GM18519 (cell line): ENCODE results near the gene CASZ1.

Experiments
- ATAC-seq: cut with Tn5 transposase; IDR thresholded peaks from one replicate; pipeline ENCODE4 v1.9.1; 2021; ENCODE audit warnings: mild to moderate bottlenecking, moderate library complexity; ENCODE audit not compliant: unreplicated experiment, low FRiP score

The CASZ1 gene, protein sequence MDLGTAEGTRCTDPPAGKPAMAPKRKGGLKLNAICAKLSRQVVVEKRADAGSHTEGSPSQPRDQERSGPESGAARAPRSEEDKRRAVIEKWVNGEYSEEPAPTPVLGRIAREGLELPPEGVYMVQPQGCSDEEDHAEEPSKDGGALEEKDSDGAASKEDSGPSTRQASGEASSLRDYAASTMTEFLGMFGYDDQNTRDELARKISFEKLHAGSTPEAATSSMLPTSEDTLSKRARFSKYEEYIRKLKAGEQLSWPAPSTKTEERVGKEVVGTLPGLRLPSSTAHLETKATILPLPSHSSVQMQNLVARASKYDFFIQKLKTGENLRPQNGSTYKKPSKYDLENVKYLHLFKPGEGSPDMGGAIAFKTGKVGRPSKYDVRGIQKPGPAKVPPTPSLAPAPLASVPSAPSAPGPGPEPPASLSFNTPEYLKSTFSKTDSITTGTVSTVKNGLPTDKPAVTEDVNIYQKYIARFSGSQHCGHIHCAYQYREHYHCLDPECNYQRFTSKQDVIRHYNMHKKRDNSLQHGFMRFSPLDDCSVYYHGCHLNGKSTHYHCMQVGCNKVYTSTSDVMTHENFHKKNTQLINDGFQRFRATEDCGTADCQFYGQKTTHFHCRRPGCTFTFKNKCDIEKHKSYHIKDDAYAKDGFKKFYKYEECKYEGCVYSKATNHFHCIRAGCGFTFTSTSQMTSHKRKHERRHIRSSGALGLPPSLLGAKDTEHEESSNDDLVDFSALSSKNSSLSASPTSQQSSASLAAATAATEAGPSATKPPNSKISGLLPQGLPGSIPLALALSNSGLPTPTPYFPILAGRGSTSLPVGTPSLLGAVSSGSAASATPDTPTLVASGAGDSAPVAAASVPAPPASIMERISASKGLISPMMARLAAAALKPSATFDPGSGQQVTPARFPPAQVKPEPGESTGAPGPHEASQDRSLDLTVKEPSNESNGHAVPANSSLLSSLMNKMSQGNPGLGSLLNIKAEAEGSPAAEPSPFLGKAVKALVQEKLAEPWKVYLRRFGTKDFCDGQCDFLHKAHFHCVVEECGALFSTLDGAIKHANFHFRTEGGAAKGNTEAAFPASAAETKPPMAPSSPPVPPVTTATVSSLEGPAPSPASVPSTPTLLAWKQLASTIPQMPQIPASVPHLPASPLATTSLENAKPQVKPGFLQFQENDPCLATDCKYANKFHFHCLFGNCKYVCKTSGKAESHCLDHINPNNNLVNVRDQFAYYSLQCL (N-terminal part only)

DNA sequence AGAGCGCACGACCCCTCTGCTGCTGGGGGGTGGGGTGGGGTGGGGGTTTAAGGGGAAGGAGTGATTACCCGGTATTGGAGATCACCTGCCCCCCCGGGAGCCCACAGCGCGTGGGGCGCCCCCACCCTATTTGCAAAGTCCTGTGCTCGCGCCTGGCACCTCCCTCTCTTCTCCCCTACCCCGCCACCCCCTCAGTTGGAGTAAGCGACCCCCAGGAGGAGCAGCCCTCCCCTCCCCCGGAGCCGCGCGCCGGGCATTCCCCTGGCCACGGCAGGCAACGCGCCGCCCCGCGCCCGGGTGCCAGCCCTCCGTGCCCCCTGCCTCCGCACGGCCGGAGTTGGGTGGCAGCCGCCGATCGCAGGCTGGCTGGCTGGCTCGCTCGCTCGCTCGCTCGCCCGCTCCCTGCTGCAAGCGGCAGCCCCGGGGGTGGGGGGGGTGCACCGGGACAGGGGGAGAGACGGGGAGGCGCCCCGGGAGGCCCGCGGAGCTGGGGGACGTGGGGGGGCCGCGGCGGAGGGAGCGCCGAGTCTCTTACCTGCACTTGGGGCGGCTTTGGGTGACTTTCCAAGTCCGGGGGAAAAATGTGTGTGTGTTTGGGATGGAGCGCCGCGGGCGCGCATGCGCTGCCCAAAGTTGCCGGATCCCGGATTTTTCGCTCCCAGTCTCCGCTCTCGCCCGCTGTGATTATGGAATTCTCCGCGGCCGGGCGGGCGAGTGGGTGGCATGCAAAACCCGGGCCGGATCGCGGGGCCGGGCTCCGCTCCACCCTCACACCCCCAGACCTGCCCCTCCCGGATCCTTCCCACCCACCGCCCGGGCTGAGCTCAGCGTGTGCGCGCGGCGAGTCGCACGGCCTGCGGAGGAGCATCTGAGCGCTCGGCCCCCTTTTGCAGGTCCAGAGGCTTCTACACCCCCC is at the start of gene CASZ1:
CASZ1 (minus strand) TSS at position 618 of the 916 bp plus-strand sequence. CDS start 102,757 bp downstream, outside the sequence.
- ATAC-seq: no peak

DNA sequence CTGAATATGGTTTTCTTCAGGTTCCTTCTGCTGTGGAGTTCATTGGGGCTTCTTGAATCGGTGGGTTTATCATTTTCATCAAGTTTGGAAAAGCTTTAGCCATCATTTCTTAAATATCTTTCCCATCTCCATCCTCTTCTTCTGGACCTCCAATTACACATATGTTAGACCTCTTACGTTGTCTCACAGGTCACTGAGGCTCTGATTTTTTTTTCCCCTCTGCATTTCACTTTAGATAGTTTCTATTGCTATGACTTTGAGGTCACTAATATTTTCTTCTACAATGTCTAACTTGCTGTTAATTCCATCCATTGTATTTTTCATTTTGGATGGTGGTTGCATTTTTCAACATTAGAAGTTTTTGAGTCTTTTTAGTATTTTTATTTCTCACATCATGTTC is 47.3 kb upstream of the CASZ1 start:
- no peak for ATAC-seq

DNA sequence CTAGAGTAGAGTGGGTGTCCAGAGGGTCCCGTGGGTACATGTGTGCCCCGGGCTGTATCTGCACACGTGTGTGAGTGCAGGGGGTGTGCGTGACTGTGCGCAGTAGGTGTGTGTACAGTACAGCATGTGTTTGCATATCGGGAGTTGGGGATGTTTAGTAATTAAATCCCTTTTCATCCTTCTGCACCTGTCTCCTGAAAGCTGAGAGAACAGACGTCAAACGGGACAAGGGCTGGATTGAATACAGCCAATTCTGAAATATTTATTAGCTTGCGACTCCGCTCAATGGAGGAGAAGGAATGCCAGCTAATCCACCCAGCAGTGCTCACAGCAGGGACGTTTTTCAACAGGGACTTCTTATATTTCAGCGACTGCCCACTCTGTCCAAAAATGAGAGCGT is 44.7 kb upstream of the CASZ1 start:
- ATAC-seq: no peak

DNA sequence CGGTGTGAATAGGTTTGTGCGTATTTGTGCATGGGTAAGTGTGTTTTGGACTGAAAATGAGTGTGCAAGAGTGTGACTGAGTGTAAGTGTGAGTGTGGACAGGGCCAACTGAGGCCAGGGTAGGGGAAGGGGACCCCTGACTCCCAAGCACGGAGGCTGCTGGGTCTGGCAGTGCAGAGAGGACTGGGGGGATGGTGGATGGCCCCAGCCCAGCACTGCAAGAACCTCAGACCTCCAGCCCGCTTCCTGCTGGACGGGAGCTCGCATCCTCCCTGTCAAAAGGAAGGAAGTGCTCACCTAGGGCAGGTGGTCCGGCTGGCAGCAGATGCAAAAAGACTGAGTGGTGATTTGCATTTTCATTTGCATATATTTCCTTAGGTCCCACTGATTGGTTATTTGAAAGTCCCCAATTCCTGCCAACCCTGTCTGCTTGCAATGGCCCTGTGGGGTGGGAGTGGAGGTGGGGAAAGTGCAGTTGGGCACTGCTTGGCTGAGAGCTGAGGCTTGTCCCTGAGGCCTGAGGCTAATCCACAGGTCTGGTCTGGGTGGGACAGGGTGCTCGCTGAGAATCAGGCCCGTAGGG is 42.8 kb upstream of the CASZ1 start:
- no peak for ATAC-seq

DNA sequence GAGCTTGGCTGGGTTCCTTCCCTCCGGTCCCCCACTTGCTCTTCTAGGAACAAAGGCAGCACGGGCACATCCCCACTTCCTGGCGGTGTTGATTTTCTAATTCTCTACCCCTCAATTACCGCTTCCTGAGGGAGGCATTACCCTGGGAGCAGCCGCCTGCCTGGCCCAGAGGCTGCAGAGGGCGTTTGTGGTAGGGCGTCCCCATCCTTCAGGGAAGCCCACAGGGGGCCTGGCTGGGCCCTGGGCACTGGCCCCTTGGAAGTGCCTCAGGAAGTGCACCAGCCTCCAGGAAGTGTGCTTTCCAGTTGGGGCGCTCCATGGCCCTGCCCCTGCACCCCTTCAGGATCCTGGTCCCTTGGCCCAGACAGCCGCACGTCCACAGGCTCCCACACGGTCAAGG is 42.1 kb upstream of the CASZ1 start:
- ATAC-seq: no peak

DNA sequence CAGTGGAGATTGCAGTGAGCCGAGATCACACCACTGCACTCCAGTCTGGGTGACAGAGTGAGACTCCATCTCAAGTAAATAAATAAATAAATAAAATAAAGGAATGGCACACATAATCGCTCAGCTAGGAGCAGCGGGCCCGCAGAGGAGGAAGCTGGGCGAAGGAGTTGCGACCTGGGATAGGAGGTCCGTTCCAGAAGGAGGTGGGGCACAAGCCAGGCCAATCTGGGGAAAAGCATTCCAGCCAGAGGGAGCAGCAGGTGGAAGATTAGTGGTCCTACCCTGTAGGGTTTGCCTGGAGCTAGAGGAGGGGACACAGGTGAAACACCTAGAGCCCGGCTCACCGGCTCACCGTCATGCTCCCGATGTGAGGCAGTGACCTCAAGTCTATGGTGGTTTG is 40.3 kb upstream of the CASZ1 start:
- no peak for ATAC-seq

DNA sequence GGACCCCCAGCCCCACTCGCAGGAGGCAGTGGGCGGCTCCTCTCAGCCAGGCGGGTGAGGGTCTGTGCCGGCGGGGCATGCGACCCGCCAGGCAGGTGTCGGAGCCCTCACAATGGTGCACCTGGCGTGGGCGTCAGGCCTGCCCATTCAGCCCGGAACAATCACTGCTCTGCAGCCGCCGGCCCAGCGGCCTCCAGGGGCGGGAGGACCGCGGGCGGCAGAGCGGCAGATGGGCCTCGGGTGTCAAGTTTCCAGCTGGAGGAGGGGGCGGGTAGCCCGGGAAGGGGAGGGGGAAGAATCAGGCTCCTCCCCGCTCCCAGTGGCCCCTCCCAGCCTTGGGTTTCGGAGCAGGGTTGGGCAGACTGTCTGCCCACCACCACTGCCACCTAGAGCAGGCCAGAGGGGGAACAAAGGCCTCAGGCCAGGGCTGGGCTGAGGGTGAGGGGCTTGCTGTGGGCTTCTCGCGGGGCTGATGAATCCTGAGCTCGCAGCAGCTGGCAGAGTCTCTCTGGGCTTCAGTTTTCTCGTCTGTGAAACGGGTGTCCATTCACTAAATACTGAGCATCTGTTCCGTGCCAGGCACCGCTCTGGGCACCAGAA is 39.5 kb upstream of the CASZ1 start:
- no peak for ATAC-seq

DNA sequence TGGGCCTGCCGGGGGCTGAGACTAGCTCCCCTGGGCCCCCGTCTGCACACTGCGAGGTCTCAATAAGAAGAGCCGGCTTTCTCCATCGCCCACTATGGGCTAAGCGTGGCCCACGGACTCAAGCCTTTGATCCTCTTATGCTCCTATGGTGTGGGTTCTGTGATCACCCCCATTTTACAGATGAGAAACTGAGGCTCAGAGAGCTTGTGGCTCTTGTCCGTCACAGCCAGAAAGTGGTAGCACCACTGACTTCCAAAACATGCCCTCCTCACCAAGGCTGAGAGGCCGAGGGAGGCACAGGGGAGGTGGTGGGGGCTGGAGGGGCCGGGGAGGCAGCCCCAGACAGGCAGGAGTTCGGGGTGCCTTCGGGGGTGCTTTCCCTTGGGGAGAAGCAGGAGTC is 39.0 kb upstream of the CASZ1 start:
- ATAC-seq: no peak

DNA sequence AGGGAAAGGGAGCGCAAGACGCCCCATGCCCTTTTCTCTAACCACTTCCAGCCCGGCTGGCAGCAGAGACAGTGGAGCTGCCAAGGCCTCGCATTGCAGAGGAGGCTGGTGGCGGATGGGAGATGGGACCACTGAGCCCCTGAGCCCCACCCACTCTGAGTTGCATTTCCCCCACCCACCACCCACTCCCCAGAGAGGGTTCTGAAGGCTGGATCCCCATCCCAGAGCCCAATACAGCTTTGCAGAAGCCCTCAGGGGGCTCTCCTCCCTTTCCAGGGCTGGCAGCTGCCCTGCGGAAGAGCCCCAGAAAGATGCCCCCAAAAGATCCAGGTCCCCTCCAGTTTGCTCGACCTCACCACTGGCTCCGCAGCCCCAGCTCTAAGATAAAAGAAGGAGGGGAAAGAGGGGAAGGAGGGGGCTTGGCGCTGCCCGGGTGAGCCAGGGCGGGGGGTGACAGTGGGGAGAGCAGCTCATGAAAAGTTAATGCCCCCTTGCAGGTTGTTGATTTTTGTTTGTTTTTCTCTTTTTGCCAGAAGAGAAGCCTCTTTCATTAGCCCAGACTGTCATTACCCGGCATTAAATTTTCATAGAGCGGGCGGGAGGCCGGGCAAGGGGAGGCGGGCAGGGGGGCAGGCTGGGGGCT is 38.4 kb upstream of the CASZ1 start:
- ATAC-seq: no peak

DNA sequence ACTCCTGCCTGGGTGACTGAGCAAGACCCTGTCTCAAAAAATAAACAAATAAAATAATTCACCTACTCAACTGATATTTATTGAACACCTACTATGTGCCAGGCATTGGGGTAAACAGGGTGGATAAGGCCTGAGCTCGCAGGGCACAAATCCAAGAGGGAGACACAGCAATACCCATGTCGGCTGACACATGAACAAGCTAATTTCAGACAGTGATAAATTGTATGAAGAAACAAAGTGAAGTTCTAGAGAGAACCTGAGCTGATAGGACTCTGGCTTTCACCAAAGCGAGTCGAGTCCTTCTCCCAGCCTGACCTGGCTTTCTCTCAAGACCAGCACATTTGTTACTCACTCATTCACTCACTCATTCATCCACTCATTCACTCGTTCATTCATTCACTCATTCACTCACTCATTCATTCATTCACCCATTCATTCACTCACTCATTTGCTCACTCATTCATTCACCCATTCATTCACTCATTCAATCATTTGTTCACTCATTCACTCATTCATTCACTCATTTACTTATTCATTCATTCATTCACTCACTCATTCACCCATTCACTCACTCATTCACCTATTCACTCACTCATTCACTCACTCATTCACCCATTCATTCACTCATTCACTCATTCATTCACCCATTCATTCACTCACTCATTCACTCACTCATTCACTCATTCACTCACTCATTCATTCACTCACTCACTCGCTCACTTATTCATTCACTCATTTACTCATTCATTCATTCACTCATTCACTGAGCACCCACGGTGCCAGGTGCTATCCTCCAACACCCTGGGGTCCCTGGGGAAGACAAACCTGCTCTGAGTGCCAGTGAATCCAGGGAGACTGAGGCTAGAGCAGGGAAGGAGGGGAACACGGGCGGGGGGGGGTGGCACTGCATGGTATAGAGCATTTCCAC is 37.4 kb upstream of the CASZ1 start:
- no peak for ATAC-seq

DNA sequence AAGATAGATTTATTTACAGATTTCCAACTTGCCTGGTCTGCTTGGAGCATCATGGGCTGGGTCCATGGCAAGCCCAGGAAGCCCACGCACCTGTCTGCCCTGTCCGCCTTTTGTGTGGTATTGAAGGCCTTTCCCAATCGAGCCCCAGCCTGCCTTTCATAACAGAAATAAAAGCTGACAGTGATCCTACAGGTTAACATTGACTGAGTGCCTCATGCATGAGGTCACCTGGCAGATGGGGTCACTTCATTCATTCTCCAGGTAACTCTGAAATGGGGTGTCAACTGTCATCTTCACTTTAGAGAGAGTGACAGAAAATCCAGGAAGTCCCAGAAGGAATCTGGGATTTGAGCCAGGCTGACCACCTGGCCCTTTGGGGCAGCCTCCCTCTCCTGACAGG is 36.3 kb upstream of the CASZ1 start:
- ATAC-seq: no peak

DNA sequence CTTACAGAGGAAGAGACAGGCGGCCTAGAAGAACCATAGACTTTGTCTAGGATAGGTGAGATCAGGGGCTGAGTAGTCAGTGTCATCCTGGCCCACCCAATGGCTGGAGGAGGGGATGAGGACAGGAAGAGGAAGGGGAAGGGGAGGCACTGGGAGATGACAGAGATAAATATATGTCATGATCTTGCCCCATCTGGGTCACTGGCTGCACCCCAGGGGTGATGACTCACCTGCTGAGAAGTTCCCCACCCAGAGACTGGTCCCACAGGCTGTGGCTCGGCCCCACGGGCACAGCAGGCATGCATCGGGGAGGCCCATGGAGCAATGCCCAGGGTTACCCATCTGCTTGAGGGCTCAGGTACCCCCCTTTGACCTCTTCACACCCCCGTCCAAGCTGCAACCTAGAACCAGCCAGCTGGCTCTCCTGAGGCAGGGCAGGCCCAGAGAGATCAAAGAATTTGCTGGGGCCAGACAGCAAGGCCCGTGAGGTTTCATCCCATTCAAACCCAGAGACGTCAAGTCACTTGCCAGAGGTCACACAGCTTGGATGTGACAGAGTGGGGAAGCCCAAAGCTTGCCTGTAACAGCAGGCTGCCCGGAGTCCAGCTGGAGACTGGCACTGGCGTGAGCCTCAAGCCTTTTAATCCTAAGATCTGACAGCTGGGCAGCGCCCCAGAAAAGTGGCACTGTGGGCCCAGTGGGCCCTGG is 34.7 kb upstream of the CASZ1 start:
- ATAC-seq: no peak

DNA sequence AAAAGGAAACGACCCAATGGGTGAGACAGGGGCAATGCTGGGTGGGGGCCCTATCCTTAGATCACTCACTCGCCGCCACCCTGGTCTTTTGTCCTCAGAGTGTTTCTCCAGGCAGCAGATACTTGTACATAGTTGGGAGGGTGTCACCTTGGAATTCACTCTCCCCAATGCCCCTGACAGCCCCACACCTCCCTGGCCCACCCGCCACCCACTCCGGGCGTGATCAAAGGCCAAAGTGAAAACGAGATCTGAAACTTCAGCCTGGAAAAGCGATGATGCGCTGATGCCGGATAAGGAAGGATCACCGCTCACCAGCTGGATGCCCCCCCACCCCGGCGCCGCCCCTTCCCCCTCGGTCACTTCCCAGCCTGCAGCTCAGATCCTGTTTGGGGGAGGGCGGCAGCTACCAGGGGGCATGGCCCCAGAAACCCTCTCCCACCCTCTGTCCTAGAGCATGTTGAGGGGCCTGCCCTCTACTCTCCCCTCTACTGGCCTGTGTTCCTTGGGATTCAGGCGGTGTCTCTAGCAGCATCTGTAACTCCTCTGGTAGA is 33.6 kb upstream of the CASZ1 start:
- no peak for ATAC-seq

DNA sequence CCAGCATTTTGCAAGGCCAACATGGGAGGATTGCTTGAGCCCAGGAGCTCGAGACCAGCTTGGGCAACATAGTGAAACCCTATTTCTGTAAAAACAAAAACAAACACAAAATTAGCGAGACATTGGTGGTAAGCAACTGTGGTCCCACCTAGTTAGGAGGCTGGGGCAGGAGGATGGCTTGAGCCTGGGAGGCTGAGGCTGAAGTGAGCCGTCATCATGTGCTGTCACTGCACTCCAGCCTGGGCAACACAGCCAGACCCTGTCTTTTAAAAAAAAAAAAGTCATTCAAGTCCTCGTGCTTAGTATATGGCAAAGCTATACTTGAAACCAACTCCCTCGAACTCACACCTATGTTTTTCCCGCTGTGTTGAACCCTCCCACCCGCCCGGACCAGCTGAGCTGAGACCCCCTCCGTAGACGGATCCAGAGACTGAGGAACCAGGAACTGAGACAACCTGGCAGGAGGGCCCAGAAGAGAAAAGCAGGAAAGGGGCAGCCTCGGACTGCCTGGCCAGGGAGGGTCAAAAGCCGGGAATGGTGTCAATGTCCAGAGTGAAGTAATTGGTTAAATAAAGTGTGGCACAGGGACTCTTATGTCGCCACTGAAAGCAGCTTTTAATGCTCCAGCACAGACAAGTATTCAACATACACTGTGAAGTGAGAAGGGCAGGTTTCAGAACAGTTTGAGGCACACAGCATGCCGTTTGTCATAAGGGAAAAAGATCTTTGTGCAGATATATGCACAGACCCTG is 32.8 kb upstream of the CASZ1 start:
- ATAC-seq: no peak

DNA sequence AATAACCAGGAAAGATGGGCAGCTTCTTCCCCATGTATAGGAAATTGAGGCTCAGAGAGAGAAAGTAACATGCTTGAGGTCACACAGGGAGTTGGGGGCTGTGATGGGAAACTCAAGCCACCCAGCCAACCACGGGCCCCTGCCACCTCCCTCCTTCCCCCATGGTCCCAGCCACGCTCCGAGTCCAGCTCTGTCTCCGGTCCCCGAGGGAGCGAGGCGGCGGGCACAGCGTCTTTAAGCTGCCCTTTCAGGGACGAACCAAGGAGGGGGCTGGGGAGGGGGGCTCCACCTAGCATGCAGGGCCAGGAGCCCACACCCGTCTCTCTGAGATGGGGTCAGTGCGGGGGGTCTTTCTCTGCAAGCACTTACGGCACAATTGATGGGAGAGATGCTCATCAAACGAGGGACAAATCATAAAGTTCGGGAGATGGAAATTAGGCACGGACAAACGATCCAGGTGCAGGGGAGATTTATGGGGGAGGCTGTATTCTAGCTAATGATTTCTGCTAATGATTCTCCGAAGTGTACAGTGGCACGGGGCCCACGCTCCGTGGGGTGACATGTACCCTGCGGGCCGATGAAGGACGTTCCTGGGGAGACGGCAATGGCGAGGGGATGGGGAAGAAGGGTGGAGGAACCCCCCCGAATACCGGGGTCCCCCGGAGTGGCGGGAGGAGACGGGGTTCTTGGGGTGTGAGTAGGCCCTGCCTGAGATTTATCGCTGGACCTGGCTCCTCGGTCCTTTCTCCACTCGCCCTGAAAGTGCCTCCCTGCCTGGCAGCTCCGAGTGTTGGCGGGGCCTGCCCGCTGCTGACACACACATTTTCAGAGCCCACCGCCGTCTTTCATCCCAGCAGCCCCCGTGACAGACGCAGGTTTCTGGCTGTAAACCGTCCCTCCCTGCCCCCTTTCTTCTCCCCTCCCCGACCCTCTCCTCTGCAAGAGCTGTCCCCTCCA is 31.2 kb upstream of the CASZ1 start:
- ATAC-seq: no peak
